Natural killer cell (primary cell): ENCODE data around the gene BTBD9. TPM values are rescaled to one million over a fixed set of nuclear protein-coding genes. Genes with fewer than 3 reads are reported as not detected.

Experiments
- ATAC-seq, 3 donors: fragments of 150-1000 bp in 2 of 3; fragments of 200-7000 bp in 1 of 3; cut with Tn5 transposase; 1 replicate in 1 of 3; 2 replicates in 2 of 3; pipeline ENCODE4 v1.10.0; 2021; ENCODE audit warnings: mild to moderate bottlenecking in 2 of 3, moderate library complexity in 2 of 3
- DNase-seq, 2 donors: peaks; one replicate each; pipeline versions ENCODE4 v3.0.0 to v3.0.0-alpha.2; 2013 to 2021; ENCODE audit warnings: mixed read lengths in 1 of 2
- H3K27ac ChIP-seq: one replicate; pipeline ENCODE4 v1.5.1; 2013; ENCODE audit warnings: mild to moderate bottlenecking, low read length
- H3K27me3 ChIP-seq: one replicate; pipeline ENCODE4 v1.6.1; 2013; ENCODE audit warnings: low read length; ENCODE audit not compliant: control insufficient read depth, insufficient read depth
- H3K36me3 ChIP-seq: one replicate; pipeline ENCODE4 v1.6.1; 2013; ENCODE audit warnings: low read length; ENCODE audit not compliant: control insufficient read depth, insufficient read depth
- H3K4me1 ChIP-seq: one replicate; pipeline ENCODE4 v1.6.1; 2013; ENCODE audit warnings: low read length; ENCODE audit not compliant: control insufficient read depth, insufficient read depth
- H3K4me3 ChIP-seq: one replicate; pipeline ENCODE4 v1.5.1; 2013; ENCODE audit warnings: low read length
- H3K9me3 ChIP-seq: one replicate; pipeline ENCODE4 v1.6.1; 2013; ENCODE audit warnings: low read length; ENCODE audit not compliant: control insufficient read depth, insufficient read depth
- H3K27ac Mint-ChIP-seq, 2 donors: one replicate each; pipeline ENCODE4 v1.8.0; 2022; ENCODE audit warnings: mild to moderate bottlenecking in 2 of 2, mixed read lengths in 2 of 2, moderate library complexity in 1 of 2
- H3K27me3 Mint-ChIP-seq, 2 donors: one replicate each; pipeline ENCODE4 v1.8.0; 2022; ENCODE audit warnings: low read depth in 2 of 2, mixed read lengths in 2 of 2
- H3K36me3 Mint-ChIP-seq: one replicate; pipeline ENCODE4 v1.8.0; 2022; ENCODE audit warnings: mixed read lengths
- H3K4me1 Mint-ChIP-seq, 2 donors: one replicate each; pipeline ENCODE4 v1.8.0; 2022; ENCODE audit warnings: mixed read lengths in 2 of 2
- H3K4me3 Mint-ChIP-seq: one replicate; pipeline ENCODE4 v1.8.0; 2022; ENCODE audit warnings: mild to moderate bottlenecking, moderate library complexity, mixed read lengths
- H3K9me3 Mint-ChIP-seq, 2 donors: one replicate each; pipeline ENCODE4 v1.8.0; 2022; ENCODE audit warnings: mixed read lengths in 2 of 2
- WGBS: methylation state at CpG from one replicate; pipeline ENCODE4 v1.1.7; 2013; ENCODE audit warnings: missing lambda C conversion rate; ENCODE audit not compliant: insufficient coverage; 5-methylcytosine and 5-hydroxymethylcytosine counted together
- intact Hi-C: fragments of 100-400 bp; cut with micrococcal nuclease; formaldehyde crosslinking; loops from one replicate; pipeline ENCODE4 v1.14.2; 2022
- total RNA-seq, 4 donors: library from RNA; stranded (reverse); fragments of 120-200 nt in 1 of 4; gene quantifications; one replicate each; pipeline versions ENCODE4 v1.2.3 to v1.2.4, GENCODE V29; 2013 to 2022
- TF ChIP-seq, protein P1 (sequence below): fragments of 200-600 bp; IDR thresholded peaks from one replicate; pipeline ENCODE4 v1.8.0; 2022; ENCODE audit warnings: antibody characterized with exemption

The BTBD9 gene
- total RNA-seq, 3 donors from 2014 or later (not counting 1 experiment from before 2014, with no cell fraction given), result 51.6 to 70.3 (median 54.3) TPM

- H3K27ac Mint-ChIP-seq, result no peak overlapping the region
- H3K9me3 Mint-ChIP-seq, result no peaks in the 10 kb centered on the region
- no peaks in the 10 kb centered on the region for H3K36me3 Mint-ChIP-seq
- no peaks in the 10 kb centered on the region for H3K9me3 ChIP-seq
- H3K27ac ChIP-seq, result no peak overlapping the region
- peaks cover 5% of the 10 kb centered on the region for H3K36me3 ChIP-seq
- no peak overlapping the region for H3K4me3 Mint-ChIP-seq
- no peak overlapping the region for H3K4me3 ChIP-seq
- intact Hi-C loops, result no loop called here
- no peaks in the 10 kb centered on the region for H3K27me3 Mint-ChIP-seq
- TF ChIP-seq, protein P1, sequence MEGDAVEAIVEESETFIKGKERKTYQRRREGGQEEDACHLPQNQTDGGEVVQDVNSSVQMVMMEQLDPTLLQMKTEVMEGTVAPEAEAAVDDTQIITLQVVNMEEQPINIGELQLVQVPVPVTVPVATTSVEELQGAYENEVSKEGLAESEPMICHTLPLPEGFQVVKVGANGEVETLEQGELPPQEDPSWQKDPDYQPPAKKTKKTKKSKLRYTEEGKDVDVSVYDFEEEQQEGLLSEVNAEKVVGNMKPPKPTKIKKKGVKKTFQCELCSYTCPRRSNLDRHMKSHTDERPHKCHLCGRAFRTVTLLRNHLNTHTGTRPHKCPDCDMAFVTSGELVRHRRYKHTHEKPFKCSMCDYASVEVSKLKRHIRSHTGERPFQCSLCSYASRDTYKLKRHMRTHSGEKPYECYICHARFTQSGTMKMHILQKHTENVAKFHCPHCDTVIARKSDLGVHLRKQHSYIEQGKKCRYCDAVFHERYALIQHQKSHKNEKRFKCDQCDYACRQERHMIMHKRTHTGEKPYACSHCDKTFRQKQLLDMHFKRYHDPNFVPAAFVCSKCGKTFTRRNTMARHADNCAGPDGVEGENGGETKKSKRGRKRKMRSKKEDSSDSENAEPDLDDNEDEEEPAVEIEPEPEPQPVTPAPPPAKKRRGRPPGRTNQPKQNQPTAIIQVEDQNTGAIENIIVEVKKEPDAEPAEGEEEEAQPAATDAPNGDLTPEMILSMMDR, result no peak
- peaks cover 0 to 9% of the 10 kb centered on the region in 2 donors for H3K4me1 Mint-ChIP-seq
- no peak for ATAC-seq
- DNase-seq, result no peak
- H3K27me3 ChIP-seq, result no peaks in the 10 kb centered on the region
- no peaks in the 10 kb centered on the region for H3K4me1 ChIP-seq
- WGBS, result 97% methylated on average over 5 of the region's 5 CpGs
Measured at GRCh38 chr6:38599261-38599660, 40.5 kb downstream of the BTBD9 start.

GRCh38 chr6:38593998-38594665, 45.6 kb downstream of the BTBD9 start:
- WGBS, result no CpG with 5 or more reads among the region's 3 CpGs
- ATAC-seq (no peak), DNase-seq (no peak)
- H3K4me1 Mint-ChIP-seq, result no peaks in the 10 kb centered on the region
- H3K27ac Mint-ChIP-seq, result no peak overlapping the region
- no peaks in the 10 kb centered on the region for H3K9me3 Mint-ChIP-seq
- H3K36me3 Mint-ChIP-seq, result no peaks in the 10 kb centered on the region
- Histone ChIP-seq H3K27me3 (no peaks in the 10 kb centered on the region), H3K9me3 (no peaks in the 10 kb centered on the region), H3K36me3 (peaks cover 34% of the 10 kb centered on the region), H3K27ac (no peak overlapping the region), H3K4me1 (no peaks in the 10 kb centered on the region), H3K4me3 (no peak overlapping the region)
- no peaks in the 10 kb centered on the region for H3K27me3 Mint-ChIP-seq
- TF ChIP-seq, protein P1, result no peak
- intact Hi-C loops, result no loop called here
- no peak overlapping the region for H3K4me3 Mint-ChIP-seq

- Mint-ChIP-seq H3K9me3 (no peaks in the 10 kb centered on the region), H3K4me1 (no peaks in the 10 kb centered on the region), H3K27me3 (no peaks in the 10 kb centered on the region), H3K4me3 (no peak overlapping the region), H3K27ac (no peak overlapping the region), H3K36me3 (no peaks in the 10 kb centered on the region)
- Histone ChIP-seq H3K36me3 (peaks cover 34% of the 10 kb centered on the region), H3K4me3 (no peak overlapping the region), H3K4me1 (no peaks in the 10 kb centered on the region), H3K27me3 (no peaks in the 10 kb centered on the region), H3K9me3 (no peaks in the 10 kb centered on the region), H3K27ac (no peak overlapping the region)
- TF ChIP-seq, protein P1, result no peak
- no peak for ATAC-seq
- no peak for DNase-seq
- intact Hi-C loops, result no loop called here
Measured at GRCh38 chr6:38593409-38593808, 46.3 kb downstream of the BTBD9 start.

GRCh38 chr6:38591439-38591838, 48.3 kb downstream of the BTBD9 start:
- Mint-ChIP-seq H3K4me1 (no peaks in the 10 kb centered on the region), H3K4me3 (no peak overlapping the region), H3K36me3 (no peaks in the 10 kb centered on the region)

More at GRCh38 chr6:38591439-38591838, 48.3 kb downstream of the BTBD9 start:
- H3K9me3 ChIP-seq, result no peaks in the 10 kb centered on the region
- no peak for ATAC-seq
- no peaks in the 10 kb centered on the region for H3K27me3 Mint-ChIP-seq
- no peaks in the 10 kb centered on the region for H3K4me1 ChIP-seq
- no peaks in the 10 kb centered on the region for H3K27me3 ChIP-seq
- no peak overlapping the region for H3K4me3 ChIP-seq
- H3K27ac Mint-ChIP-seq, result no peak overlapping the region
- no peak overlapping the region for H3K27ac ChIP-seq
- TF ChIP-seq, protein P1, result no peak
- intact Hi-C loops, result no loop called here
- no peak for DNase-seq
- no peaks in the 10 kb centered on the region for H3K9me3 Mint-ChIP-seq
- H3K36me3 ChIP-seq, result peaks cover 37% of the 10 kb centered on the region
- WGBS, result no CpG with 5 or more reads among the region's 1 CpG
